Measurements from ENCODE around the gene MAP3K9. TPM values are rescaled to one million over a fixed set of nuclear protein-coding genes. Genes with fewer than 3 reads are reported as not detected.

MAP3K9 gene
- total RNA-seq, 1 experiment from 2014 or later, result 12.1 TPM

GRCh38 chr14:70680748-70681147 is 128.6 kb downstream of the MAP3K9 start:
- no TSS peak for BruUV-seq (replicated peaks)
- TF ChIP-seq CTCF (IDR thresholded peaks at IDR 0.05) (no peak), SIN3A (IDR thresholded peaks at IDR 0.05; ENCODE audit: borderline replicate concordance, insufficient read depth, low read depth, low read length) (no peak), POLR2AphosphoS5 (IDR thresholded peaks at IDR 0.05; ENCODE audit: low read depth, low read length) (no peak), REST (IDR thresholded peaks at IDR 0.05; ENCODE audit: insufficient read depth in 1 of 2, low read depth in 2 of 2, low read length in 1 of 2) (no peak), TCF7L2 (IDR thresholded peaks at IDR 0.05; ENCODE audit: low read depth, low read length) (no peak)
- in situ Hi-C loops (cut with HindIII; ENCODE audit: low pct_unique_long_range_greater_than_20kb, low sequenced_read_pairs), result no loop called here
- Histone ChIP-seq H3K27ac (ENCODE audit: low read length) (no peak overlapping the region), H3K4me3 (ENCODE audit: low read depth in 2 of 2, low read length in 2 of 2) (no peak overlapping the region), H3K4me1 (ENCODE audit: control insufficient read depth, insufficient read depth, low read length) (no peaks in the 10 kb centered on the region), H3K27me3 (ENCODE audit: control insufficient read depth, insufficient read depth, low read length) (no peaks in the 10 kb centered on the region; the same call in 1 of the 2 replicates), H3K9me3 (ENCODE audit: control insufficient read depth, insufficient read depth, low read depth, low read length) (no peaks in the 10 kb centered on the region), H3K36me3 (ENCODE audit: control insufficient read depth, insufficient read depth, low read length) (no peaks in the 10 kb centered on the region)
- no peak for ATAC-seq
- intact Hi-C loops (cut with micrococcal nuclease; ENCODE audit: unreplicated experiment), result no loop called here
- DNase-seq (ENCODE audit: low read depth, low spot score), result no peak
- ChIA-PET CTCF (no interaction called here), POLR2A (no interaction called here)

- no TSS peak for BruUV-seq (replicated peaks)
- Histone ChIP-seq H3K4me3 (ENCODE audit: low read depth in 2 of 2, low read length in 2 of 2) (no peak overlapping the region), H3K4me1 (ENCODE audit: control insufficient read depth, insufficient read depth, low read length) (no peaks in the 10 kb centered on the region), H3K27me3 (ENCODE audit: control insufficient read depth, insufficient read depth, low read length) (no peaks in the 10 kb centered on the region), H3K27ac (ENCODE audit: low read length) (no peak overlapping the region), H3K9me3 (ENCODE audit: control insufficient read depth, insufficient read depth, low read depth, low read length) (no peaks in the 10 kb centered on the region), H3K36me3 (ENCODE audit: control insufficient read depth, insufficient read depth, low read length) (no peaks in the 10 kb centered on the region)
- DNase-seq (ENCODE audit: low read depth, low spot score), result no peak
- in situ Hi-C loops (cut with HindIII; ENCODE audit: low pct_unique_long_range_greater_than_20kb, low sequenced_read_pairs), result no loop called here
- ChIA-PET CTCF (no interaction called here), POLR2A (no interaction called here)
- no peak for ATAC-seq
- intact Hi-C loops (cut with micrococcal nuclease; ENCODE audit: unreplicated experiment), result no loop called here
- TF ChIP-seq SIN3A (IDR thresholded peaks at IDR 0.05; ENCODE audit: borderline replicate concordance, insufficient read depth, low read depth, low read length), result no peak
- no peak for TF ChIP-seq CTCF (IDR thresholded peaks at IDR 0.05)
- no peak for TF ChIP-seq TCF7L2 (IDR thresholded peaks at IDR 0.05; ENCODE audit: low read depth, low read length)
- no peak for TF ChIP-seq POLR2AphosphoS5 (IDR thresholded peaks at IDR 0.05; ENCODE audit: low read depth, low read length)
These were observed 132.0 kb downstream of the MAP3K9 start for GRCh38 chr14:70677341-70677740.

Other genes starting within 250 kb of the MAP3K9 start
- 24.4 TPM for gene MED6, start 208.9 kb downstream of the MAP3K9 start, total RNA-seq (2021; ENCODE audit: unreplicated experiment)
- gene TTC9, start 167.6 kb downstream of the MAP3K9 start, total RNA-seq (2021; ENCODE audit: unreplicated experiment), result 0.49 TPM
- 30.5 TPM for gene PCNX1, start 97.9 kb upstream of the MAP3K9 start, total RNA-seq (2021; ENCODE audit: unreplicated experiment)

Measured in Panc1 (cell line).